ENCODE measurements around the gene EVA1A.

EVA1A gene, protein sequence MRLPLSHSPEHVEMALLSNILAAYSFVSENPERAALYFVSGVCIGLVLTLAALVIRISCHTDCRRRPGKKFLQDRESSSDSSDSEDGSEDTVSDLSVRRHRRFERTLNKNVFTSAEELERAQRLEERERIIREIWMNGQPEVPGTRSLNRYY

DNA sequence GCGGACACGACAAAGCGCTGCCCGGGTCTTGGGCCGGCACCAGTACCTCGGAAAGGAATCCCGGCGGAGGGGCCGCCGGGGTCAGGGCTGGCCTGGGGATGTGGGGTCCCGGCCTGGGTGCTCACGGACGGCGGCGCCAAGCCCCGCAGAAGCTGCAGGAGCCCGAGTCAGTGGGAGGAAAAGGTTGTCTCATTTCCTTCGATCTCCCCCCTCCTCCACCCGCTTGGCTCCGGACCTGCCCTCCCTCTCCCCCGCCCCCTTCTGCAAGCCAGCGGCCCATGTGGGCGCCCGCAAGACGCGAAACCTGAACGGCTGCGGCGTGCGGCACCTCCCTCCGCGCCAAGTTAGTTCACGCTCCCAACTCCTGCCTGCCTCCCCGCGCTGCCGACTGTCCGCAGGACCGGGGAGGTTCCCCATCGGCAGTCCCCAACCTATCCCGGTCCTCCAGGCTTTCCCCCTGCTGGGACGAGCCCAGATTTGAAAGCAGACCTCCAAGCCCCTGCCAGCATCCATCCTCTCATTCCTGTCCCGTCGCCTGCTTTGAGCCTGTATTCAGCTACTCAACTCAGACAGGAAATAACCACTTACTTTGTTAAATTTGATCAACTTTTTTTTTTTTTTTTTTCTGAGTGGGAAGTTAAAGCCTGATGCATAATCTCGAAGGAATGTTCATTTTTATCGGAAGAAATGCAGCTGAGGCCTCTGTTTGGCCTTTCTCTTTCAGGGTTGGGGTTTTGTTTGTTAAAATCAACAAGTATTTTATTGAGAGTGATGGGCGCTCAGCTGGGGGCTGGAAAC is at the start of gene EVA1A:
EVA1A (minus strand) TSS at position 172 of the 798 bp plus-strand sequence. CDS start 42,799 bp downstream, outside the sequence.
- DNase-seq = no peak

DNA sequence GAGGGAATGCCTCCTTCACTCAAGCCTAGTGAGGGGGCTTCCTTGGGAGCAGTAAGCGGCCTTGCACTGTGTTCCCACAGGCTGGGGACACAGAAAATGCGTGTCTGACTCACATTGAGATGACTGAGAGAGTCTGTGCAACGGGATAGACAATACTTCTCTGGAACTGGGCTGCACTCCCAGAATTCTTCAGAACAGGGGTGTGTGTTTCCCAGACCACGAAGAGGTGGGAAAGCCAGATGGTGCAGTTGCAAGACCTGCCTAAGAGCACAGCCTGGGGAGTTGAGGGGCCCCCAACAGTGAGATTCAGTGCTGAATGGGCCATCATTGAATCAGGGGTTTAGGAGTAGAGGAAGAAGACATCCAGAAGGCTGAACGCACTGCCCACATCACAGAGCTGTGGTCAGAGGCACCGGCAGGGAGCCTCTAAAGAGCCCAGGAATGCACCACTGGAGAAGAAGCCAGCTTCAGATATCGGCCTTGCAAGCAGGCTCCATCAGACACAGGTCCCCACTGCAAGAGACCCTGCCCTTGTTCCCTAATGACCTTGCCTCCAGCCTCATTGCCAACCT is 49.3 kb upstream of the EVA1A start:
- DNase-seq = no peak

DNA sequence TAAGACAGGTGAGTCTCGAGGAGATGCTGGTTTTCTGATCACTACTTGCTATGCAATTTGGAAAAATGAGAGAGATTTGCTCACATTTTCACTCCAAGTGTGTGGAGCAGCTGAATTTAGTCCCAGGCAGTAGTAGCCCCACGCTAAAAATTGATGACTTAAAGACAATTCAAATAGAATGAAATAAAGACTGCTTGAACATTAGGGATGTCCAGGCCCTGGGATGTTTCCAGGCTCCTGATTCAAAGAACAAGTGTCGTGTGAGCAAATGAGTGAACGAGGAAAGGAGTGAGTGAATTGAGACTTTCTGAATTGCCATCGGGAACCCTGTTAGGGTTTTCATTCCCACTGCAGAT is 48.6 kb upstream of the EVA1A start:
- DNase-seq = no peak

DNA sequence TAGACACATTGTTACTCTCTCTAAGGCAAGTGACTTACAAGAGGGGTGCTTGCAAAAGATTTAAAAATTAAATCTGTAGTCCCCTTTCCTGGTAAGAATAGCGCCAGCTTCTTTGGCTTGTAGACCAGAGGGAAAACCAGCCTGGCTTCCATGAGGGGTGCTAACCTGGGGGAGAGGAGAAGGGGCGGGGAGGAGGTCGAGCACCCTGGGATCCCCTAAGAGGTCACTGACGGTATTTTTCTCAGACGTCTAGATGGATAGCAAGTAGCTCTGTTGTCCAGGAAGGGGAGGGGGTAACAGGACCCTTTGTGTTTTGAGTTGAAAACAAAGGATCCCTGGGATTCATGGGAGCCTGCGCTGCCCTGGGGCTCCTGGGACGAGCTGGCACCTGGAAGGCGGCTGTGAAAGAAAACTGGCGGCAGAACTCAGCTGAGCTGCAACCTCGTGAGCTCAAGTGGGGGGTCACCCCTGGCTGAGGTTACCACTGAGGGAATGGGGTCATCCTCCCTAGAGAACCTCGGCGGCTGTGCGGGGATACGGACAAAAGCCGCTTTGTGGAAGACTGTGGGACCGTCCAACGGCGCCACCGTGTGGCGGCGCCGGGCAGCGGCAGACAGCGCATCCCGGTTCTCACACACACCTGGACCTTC is 48.1 kb upstream of the EVA1A start:
- peak; percentile 32 for DNase-seq

DNA sequence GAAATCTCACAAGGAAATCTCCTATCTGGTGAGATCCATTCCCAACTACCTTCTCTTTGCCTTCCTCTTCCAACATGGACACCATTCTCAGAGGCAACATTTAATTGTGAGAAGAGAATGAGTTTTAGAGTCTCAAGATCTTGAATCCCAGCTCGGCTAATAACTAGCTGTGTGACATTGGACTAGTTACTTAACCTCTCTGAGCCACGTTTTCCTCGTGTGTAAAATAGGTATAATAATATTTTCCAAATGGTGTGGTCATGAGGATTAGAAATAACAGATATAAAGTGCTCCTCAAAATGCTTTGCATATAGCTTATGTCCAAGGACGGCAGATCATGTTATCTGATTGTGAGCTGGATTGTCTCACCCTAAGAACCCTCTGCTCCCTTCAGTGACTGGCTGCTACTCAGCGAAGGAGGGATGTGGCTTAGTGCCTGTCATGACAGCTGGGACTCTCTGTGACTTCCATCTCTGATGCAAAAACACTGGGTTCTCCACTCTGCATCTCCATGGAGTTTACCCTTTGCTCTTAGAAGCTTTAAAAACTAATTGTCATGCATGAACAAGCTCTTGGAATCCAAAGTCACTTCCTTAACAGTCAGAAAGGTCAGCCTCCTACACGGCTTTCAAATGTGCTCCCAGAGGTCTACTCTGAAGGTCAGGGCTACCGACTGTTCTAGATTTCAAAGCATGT is 47.4 kb upstream of the EVA1A start:
- DNase-seq = no peak

DNA sequence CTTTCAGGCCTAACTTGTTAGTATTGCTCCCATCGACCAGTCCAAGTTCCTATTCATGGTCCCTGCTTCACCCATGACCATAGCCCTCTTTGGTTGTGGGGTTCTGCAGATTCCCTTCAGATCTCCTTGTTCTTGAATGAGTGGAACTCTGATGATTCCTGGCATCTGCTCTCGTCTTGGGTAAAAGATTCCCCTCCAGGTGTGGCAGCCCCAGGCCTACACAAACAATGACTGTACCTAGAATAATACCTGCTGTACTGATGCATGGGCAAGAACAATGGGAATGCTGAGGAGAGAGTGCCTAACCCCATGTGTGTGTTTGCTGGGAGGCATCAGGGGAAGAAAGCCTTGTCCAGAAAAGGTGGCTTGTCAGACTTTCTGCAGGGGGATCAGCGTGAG is 46.7 kb upstream of the EVA1A start:
- no peak for DNase-seq

DNA sequence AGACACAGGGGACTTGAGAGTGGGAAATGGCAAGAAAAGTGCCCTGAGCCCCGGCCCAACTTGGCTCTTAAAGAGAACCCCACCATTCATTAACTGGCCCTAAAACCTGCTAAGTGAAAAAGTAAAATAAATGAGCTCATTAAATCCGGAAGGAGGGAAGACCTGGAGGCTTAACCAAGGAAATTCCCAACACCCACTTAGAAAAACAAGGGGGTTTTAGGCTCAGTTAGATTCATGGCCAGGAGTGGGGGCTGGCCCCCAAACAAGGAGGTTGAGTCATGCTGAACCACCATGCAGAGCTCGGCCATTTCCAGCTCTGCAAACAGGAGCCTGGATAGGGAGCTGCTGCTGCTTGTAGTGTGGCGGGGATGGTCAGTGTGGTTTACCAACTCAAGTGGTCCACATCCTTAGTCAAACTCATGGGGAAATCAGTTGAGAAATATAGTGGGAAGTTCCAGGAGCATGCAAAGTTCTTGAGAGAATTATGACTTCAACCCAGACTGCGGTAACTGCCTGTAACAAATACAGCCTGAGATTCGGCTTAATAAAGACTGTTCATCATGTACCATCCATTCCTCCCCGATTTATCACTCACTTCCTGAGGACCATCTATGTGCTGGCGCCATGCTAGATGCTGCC is 46.1 kb upstream of the EVA1A start:
- DNase-seq = no peak

DNA sequence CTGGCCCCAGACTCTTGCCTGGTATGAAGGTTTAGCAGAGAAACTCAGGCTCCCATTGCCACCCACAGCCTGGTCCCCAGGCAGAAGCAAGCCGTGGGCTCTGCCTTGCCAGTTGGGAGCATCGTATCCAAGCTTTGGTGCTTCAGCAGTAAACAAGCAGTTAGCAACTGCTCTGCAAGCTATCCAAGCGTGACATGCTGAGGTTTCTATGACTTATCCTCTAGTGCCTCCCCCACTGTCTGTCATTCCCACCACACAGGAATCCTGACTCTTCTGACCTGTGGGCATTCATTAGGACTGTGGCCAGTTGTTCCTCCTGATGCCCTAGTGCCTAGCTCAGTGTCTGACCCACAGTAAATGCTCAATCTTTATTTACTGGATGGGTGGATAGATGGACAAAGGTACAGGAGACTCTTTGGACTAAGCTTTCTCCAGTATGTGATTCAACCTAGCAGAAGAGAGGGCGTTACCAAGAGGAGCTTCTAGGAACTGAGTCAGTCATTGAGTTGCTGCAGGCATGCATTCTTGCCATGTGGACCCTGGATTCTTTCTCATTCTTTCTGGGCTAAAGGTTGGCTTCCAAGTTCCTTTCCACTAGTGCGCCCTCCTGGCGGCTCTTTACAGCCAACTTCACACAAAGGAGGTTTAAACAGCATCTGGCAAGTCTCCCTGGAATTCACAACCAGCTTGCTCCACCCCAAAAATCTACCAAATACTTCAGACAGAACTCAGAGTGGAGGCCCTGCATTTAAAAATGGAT is 45.2 kb upstream of the EVA1A start:
- no peak for DNase-seq

DNA sequence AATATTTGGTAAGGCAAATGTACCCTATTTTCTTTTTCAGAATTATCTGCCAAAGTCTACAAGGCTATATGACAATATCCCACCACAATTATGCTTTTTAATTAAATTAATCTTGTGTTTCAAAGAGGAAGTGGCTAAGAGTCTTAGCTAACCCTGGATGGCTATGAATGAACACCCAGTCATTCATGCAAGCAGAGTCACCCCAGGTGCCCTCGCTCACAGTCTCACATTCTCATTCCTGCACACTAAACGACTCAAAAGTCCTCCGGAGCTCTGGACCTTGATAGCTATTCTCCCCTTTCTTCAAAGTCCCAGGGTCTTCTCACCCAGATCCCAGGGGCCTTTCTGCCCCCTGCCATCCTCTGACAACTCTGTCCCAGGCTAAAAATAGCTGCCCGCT is 43.7 kb upstream of the EVA1A start:
- DNase-seq = no peak

DNA sequence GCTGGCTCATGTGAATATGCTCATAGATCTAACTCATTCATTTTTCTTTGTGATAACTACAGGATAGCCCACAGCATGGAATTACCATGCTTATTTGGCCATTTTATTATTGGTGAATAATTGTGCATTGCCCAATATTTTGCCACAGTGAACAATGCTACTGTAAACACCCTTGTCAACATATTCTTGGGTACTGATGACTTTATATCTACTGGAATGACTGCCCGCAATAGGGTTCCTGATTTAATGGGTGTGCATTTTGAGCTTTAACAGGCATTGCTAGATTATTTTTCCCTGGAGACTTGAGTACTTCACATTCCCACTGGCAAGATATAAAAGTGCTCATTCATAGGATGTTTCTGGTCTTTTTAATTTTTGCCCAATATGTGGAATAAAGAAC is 42.7 kb upstream of the EVA1A start:
- DNase-seq = no peak

DNA sequence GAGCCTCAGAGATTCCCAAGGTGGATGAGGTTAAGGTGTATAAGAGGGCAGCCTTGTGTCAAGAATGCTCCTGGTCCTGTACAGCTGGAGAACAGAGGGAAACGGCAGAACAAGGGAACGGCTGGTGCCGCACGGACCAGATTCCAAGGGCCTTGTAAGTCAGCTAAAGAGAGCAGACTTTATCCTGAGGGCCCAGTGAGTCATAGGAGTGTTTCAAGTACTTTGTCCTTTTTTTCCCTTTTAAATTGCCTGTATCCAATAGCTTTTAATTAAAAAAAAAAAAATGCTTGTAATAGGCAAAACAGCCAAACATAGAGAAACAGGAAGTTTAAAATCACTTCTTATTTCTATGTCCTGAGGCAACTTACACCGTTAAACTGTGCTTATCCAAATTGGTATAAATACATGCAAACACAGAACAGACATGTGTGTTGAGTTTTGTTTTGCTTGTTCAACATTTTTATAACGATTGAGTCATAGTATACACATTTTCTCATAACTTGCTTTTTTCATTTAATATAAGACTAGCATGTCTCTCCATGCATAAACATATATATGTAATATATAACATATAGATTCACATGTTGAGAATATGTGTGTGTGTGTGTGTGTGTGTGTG is 42.1 kb upstream of the EVA1A start:
- DNase-seq = no peak

DNA sequence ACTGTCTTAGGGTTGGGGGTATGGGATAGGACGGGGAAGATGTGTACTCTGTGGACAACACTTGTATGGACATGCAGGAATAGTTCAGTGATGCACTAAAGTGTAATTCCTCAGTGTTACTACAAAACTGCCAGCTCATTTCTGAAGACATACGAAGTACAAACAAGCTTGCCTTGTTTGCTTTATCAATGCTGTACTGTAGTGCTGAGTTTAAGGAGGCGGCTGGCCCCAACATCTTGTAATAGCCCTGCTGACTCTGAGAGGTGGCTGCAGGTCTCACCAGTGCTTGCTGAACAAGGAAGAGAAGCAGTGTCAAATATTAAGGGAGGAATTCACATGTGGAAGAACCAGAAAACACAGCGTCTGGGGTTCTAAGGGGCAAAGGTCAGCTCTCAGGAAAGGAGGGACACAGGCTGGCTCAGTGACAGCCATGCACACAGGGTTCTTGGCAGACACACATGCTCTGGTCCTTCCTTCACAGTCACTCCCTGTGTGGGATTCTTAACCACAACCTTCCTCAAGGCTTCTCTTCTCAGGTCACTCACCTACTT is 39.8 kb upstream of the EVA1A start:
- DNase-seq = no peak

DNA sequence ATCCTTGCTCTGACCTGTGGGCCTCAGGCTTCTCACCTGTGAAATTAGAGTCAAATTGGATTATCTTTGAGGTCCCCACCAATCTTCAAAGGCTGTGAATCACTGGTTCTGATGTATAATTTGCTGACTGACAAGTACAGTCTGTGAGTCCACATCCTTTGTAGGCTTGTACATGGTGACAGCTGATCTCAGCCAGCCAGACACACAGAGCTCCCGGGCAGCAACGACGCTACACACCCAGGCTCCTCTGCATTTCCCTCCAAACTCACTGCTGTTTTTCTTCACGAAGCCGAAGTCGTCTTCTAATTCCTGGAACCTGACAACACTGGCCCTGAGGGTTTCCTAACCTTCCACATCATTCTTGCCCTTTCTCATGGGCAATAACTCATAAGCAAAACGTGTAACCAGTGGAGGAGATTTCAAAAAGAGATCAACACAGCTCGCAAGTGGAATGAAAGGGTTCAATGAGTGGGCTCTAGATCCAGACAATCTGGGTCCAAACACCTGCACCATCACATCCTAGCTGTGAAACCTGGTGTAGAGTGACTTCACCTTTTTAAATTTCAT is 37.9 kb upstream of the EVA1A start:
- no peak for DNase-seq

DNA sequence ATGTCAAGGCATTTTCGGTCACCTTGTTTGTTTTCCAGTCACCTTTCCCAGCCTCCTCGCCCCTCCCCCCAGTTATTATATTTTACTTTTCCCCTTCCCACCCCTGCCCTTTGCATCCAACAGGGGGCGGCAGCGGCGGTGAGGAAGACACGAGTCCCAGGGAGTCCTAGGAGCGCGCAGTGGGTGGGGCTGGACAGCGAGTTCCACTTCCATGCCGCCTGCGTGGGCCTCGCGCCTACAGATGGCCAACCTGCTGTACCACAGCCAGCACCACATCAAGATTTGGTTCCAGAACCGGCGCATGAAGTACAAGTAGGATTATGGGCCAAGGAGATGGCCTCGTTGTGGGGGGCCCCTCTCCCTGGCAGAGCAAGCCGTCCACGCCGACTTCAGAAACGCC is 37.2 kb upstream of the EVA1A start:
- no peak for DNase-seq

DNA sequence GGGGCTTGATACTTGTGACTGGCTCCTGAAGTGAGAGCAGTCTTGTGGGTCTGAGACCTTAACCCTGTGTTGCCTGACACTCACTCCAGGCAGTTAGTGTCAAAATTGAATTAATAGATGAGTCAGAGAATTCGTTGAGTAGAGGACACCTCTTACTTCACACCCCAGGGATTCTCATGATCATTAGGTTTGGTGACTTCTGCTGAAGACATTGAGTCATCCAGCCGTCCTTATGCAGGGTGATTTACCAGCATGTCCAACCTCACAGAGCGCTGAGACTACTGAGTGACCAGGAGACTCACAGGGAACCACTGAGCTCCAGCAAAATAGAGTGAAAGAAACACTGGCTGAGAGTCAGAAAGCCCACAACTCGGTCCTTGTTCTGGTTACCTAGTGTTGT is 36.0 kb upstream of the EVA1A start:
- DNase-seq = no peak

DNA sequence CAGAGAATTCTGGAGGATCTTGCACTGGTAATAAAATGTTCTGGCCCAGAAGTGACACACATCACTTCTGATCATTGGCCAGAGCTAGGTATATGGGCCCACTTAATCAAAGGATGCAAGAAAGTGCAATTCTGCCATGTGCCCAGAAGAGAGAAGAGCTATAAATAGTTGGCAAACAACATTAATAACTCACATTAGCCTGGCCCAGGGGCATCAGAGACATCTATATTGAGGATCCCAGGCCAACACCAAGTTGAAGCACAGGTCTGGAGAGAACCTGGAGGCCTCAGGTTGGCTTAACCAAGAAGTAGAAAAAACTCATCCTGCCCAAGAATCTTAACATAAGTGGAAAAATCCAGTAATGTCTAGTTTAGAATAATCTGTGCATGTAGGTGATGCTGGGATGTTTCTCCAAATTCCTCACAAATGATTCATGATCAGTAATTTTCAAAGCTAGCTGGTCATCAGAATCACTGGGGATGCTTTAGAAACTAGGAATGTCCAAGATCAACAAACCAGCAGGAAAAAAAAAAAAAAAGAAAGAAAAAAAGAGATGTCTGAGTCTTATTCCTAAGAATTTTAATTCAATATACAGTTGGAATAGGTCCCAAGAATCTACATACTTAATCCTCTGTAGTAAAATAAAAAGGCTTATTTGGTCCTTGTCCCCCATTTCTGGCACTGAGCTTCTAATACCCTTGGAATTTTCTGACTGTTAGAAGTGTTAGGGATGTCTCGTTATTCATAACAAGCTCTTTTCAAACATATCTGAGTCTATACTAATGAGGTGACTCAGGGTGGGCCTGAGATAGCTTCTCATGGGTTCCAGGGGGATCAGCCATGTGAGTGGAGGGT is 35.0 kb upstream of the EVA1A start:
- no peak for DNase-seq

DNA sequence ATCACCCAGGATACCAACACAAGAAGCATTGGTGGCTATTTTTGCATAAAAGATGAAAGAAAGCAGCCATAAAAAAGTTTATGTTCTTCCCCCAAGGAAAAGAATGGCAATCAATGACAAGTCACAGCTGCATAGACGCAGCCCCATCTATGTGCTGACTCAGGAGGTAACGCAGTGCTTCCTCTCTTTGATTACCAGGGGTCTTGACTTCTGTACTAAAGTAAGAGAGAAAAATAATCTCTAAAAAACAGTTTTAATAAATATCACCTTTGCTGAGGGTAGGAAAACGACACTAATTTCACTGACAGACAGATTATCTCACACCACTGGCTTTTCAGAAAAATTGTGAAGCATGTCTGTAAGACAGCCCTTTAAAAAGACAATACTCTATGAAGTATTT is 33.9 kb upstream of the EVA1A start:
- DNase-seq = no peak

DNA sequence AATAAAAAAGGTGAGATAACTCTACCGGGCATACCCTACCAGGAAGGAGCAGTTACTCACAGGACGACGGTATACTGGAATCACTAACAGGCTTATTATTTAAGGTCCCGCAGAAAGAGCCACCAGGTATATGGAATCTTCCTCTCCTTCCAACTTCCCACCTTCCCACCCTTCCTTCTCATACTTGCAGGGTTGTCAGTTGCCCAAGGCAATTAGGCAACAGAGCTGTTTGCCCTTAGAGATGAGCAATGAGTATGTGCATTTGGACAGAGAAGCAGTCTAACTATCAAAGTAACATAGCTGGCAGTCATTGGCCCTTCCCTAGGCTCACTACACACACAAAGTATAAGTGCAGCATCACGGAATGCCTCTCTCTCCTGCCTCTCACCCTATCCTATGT is 32.1 kb upstream of the EVA1A start:
- no peak for DNase-seq

DNA sequence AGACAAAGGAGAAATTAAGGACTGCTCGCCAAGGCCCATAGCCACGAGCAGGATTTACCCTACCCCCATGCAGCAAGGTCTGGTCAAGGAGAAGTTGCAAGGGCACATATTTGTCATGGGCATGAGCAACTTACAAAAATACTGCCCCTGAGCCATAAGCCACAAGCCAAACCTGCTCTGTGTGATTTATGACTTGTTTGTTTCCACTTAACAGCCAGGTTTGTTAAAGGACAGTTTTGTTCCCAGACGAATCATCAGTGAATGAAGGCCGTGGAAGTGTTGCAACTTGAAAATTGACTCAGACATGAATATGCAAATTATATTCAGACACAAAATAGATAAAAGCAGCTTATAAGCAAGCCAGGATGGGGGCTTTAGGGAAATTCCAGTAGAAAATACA is 31.3 kb upstream of the EVA1A start:
- no peak for DNase-seq
